Astrocyte of the cerebellum (primary cell): Measurements from ENCODE around the gene NUDT22.
A peak's percentile ranks its signal among the peaks of the same experiment; 100 is the strongest.

Experiments
- DNase-seq: peaks from one replicate; pipeline ENCODE4 v3.0.0-alpha.2; 2011; ENCODE audit warnings: low read depth
- H3K4me3 ChIP-seq: 2 replicates; pipeline ENCODE4 v1.5.1; 2011; ENCODE audit warnings: mild to moderate bottlenecking, low read depth, low read length, moderate library complexity
- CTCF ChIP-seq: IDR thresholded peaks from 2 replicates; pipeline ENCODE4 v1.5.1; 2012; ENCODE audit warnings: low read length, low read depth, moderate library complexity, mild to moderate bottlenecking; ENCODE audit errors: missing control alignments
- in situ Hi-C: cut with HindIII; loops from 2 replicates; pipeline ENCODE4 v1.10.0; 2017; ENCODE audit warnings: low sequenced_read_pairs

Gene NUDT22

GRCh38 chr11:64231546-64231945, 5.5 kb downstream of the NUDT22 start:
- TF ChIP-seq CTCF: no peak
- DNase-seq: no peak
- H3K4me3 ChIP-seq: no peak overlapping the region
- in situ Hi-C loops: no loop called here

GRCh38 chr11:64232182-64232966, 6.3 kb downstream of the NUDT22 start:
- H3K4me3 ChIP-seq: no peak overlapping the region
- in situ Hi-C loops: no loop called here
- TF ChIP-seq CTCF: no peak
- no peak for DNase-seq

GRCh38 chr11:64232967-64233315, 6.9 kb downstream of the NUDT22 start:
- H3K4me3 ChIP-seq: no peak overlapping the region
- DNase-seq: no peak
- in situ Hi-C loops: no loop called here
- no peak for TF ChIP-seq CTCF

- H3K4me3 ChIP-seq: peak within 1 kb of the TSS; percentile 61
- in situ Hi-C loops: no loop called here
- TF ChIP-seq CTCF: no peak
- DNase-seq: no peak
Observed at GRCh38 chr11:64233913-64234586, 8.0 kb downstream of the NUDT22 start, which contains the start of gene VEGFB. VEGFB (plus strand) TSS chr11:64234584; CDS start chr11:64234834, 250 bp downstream.

GRCh38 chr11:64234647-64235379, 8.7 kb downstream of the NUDT22 start:
- H3K4me3 ChIP-seq: peak overlapping the region; percentile 61
- no peak for DNase-seq
- in situ Hi-C loops: no loop called here
- TF ChIP-seq CTCF: no peak

GRCh38 chr11:64235437-64236161, 9.5 kb downstream of the NUDT22 start:
- H3K4me3 ChIP-seq: peak overlapping the region; percentile 61
- in situ Hi-C loops: no loop called here
- DNase-seq: no peak
- TF ChIP-seq CTCF: no peak
